GM12872 (cell line): ENCODE data around the gene SNX18.

Experiments
- TF ChIP-seq, protein P1 (sequence below): IDR thresholded peaks from 3 replicates; pipeline ENCODE4 v1.5.1; 2011; ENCODE audit warnings: low read depth, mild to moderate bottlenecking, low read length, moderate library complexity; ENCODE audit not compliant: insufficient read depth

The SNX18 gene

DNA sequence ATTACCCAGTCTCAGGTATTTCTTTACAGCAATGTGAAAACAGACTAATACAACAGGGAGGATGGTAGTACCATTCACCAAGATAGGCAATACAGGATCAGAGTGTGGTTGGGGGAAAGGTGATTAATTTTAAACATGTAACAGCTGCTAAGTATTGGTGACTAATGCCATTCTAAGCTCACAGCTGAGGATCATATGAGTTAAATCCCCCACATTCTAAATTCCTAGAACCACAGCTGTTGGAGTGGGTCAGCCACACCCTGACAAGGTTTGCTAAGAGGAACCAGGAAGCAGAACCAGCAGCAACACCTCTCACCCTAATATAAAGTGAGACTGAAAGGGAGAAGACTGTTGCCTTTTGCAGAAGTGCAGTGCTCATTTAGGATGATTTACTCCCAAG lies 37.3 kb upstream of the SNX18 start:
- TF ChIP-seq, protein P1, sequence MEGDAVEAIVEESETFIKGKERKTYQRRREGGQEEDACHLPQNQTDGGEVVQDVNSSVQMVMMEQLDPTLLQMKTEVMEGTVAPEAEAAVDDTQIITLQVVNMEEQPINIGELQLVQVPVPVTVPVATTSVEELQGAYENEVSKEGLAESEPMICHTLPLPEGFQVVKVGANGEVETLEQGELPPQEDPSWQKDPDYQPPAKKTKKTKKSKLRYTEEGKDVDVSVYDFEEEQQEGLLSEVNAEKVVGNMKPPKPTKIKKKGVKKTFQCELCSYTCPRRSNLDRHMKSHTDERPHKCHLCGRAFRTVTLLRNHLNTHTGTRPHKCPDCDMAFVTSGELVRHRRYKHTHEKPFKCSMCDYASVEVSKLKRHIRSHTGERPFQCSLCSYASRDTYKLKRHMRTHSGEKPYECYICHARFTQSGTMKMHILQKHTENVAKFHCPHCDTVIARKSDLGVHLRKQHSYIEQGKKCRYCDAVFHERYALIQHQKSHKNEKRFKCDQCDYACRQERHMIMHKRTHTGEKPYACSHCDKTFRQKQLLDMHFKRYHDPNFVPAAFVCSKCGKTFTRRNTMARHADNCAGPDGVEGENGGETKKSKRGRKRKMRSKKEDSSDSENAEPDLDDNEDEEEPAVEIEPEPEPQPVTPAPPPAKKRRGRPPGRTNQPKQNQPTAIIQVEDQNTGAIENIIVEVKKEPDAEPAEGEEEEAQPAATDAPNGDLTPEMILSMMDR: no peak

DNA sequence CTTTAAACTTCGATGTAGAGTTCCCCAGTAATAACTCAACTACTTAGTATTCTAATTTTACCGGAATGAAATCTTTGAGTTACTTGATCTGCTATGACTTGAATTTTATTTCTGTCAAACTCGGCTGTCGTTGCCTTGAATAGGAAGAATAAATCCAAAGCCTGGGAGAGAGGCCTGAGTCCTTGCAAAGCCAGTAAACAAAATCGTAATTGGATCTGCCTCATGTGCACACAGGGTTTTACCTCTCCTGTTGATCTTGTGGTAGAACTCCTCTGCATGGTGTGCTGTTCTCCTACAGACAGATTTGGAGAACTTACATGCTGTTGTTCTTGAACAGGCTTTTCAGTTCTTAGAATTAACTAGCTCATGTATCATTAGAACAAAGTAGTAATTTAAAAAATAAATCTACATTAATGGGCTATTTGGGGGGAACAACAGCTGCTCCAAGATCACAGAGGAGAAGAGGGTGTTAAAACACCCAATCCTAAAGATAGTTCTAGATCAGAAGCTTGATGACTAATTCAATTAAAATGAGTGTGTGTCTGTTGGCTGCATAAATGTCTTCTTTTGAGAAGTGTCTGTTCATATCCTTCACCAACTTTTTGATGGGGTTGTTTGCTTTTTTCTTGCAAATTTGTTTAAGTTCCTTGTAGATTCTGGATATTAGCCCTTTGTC lies 33.2 kb upstream of the SNX18 start:
- TF ChIP-seq, protein P1: no peak

DNA sequence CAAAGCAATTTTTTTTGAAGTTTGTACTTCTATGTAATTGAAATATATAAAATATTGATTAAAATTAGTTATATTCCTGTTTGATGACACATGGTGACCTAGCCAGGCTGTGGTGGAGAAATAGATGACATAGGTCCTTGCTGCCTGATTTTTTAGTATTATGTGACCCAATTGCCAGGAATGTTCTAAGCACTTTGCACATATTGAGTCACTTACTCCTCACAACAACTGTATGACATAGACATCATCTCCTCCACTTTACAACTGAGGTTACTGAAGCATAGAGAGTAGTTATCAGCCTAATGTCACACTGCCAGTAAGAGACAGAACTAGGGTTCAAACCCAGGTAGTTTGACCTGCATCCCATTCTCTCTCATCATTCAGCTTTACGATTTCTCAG lies 26.2 kb upstream of the SNX18 start:
- TF ChIP-seq, protein P1: no peak

DNA sequence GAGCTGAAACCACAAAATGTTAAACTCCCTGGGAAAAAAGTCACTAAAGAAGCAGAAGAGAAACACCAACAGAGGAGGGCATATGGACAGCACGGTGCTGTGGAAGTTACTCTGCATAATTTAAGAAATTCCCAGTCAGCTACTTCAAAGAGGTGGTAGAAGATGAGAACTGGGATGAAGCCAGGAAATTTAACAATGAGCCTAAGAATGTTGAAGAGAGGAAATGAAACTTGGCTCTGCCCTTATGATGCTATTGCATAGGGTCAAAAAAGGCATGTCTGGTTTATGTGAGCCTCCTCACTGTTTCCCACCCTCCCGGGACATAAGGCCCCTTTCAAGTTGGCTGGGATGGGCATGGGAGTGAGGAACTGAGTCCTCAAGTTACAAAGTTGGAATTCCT lies 25.4 kb upstream of the SNX18 start:
- TF ChIP-seq, protein P1: no peak

GRCh38 chr5:54495027-54495426 lies 22.5 kb upstream of the SNX18 start:
- TF ChIP-seq, protein P1: no peak

DNA sequence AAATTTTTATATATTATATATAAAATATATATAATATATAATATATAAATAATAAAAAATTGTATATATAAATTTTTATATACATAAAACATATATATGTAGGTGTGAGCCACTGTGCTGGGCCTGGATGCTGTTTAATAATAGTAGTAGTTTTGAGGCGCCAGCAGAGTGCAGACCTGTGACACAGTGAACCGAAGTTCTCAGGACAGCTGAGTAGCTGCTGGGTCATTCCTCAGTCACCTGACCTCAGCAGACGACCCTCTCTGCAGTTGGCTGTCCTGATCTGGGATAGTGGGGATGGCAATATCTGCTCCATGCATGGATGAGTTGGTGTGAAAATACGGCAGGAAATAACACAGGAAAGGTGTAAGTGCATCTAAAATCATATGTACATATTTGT lies 3.3 kb upstream of the SNX18 start:
- TF ChIP-seq, protein P1: no peak

DNA sequence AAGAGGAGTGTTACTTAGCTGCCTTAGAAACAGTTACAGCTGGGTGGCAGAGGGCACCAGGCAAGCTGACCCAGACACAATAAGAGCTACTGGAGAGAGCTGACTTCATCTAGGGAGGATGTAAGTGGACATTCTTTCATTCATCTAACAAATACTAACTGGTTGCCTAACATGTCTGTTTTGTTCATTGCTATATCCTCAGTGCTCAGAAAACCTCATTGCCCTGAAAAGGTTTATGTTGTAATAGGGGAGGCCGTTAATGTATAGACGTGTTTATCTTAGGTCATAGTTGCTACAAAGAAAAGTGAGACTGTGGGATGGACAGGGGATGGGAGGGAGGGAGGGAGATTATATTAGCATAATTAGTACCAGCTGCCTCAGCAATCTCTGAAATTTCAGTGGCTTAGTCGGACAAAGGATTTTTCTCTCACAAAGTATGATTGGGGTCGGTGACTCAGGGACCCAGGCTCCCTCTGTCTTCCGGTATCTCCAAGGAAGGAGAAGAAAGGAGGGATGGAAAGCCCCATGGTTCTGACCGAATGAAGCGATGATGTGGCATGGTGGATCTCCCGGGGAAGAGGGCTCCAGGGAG lies 2.6 kb upstream of the SNX18 start:
- TF ChIP-seq, protein P1: no peak
